Testis (tissue), 2 donors: Measurements from ENCODE around the gene SAXO2.
"Not testable (repeated sequence)": the region's sequence is repeated elsewhere in the genome, so short reads cannot be mapped to it uniquely, and the experiment has no call there.

Experiments used
- POLR2A ChIP-seq: fragments of 450-650 bp; IDR thresholded peaks from one replicate; pipeline ENCODE4 v1.6.1; 2017; ENCODE audit warnings: antibody characterized with exemption, mild to moderate bottlenecking, moderate library complexity
- TF ChIP-seq, protein P1 (sequence below), 3 experiments: fragments of 450-650 bp in 2 of 3; fragments of 200-600 bp in 1 of 3; sonication (generic) in 1 of 3; IDR thresholded peaks; one replicate each; pipeline ENCODE4 v1.5.1; 2016 to 2019; ENCODE audit warnings: antibody characterized with exemption in 3 of 3, mild to moderate bottlenecking in 2 of 3, moderate library complexity in 1 of 3

DNA sequence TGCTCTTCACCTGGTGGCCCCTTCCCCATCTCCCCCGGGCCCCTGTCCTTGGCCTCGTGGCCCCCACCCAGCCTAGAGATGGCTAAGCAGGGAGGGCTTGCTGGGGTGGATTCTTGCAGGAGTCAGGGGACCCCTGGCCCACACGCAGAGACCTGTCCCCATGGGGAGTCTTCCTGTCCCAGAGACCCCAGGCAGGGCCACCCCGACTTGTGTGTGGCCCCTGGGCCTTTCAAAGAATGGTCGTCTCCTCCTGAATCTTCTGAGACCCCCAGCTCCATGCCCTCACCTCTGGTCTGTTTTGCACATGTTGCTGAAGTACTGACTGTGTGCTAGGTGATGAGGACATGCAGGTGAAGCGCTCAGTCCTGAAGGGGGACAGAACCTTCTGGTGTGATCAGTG lies 58.2 kb downstream of the SAXO2 start:
- TF ChIP-seq, protein P1, sequence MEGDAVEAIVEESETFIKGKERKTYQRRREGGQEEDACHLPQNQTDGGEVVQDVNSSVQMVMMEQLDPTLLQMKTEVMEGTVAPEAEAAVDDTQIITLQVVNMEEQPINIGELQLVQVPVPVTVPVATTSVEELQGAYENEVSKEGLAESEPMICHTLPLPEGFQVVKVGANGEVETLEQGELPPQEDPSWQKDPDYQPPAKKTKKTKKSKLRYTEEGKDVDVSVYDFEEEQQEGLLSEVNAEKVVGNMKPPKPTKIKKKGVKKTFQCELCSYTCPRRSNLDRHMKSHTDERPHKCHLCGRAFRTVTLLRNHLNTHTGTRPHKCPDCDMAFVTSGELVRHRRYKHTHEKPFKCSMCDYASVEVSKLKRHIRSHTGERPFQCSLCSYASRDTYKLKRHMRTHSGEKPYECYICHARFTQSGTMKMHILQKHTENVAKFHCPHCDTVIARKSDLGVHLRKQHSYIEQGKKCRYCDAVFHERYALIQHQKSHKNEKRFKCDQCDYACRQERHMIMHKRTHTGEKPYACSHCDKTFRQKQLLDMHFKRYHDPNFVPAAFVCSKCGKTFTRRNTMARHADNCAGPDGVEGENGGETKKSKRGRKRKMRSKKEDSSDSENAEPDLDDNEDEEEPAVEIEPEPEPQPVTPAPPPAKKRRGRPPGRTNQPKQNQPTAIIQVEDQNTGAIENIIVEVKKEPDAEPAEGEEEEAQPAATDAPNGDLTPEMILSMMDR (IDR thresholded peaks at IDR 0.05), result not testable (repeated sequence)
- TF ChIP-seq POLR2A, result not testable (repeated sequence)
